NCI-H1048 (cell line): ENCODE data around the gene PSMA6.
"Not testable (repeated sequence)": the region's sequence is repeated elsewhere in the genome, so short reads cannot be mapped to it uniquely, and the experiment has no call there.

Experiments
- DNase-seq: peaks from one replicate; lab custom pipeline; 2025; lab: John Stamatoyannopoulos, UW

PSMA6 gene

GRCh38 chr14:35292051-35292769, at the start of gene PSMA6:
PSMA6 (plus strand) TSS chr14:35292382; CDS start chr14:35292477, 95 bp downstream.
- peak; percentile 99 for DNase-seq

GRCh38 chr14:35242599-35243311, 49.4 kb upstream of the PSMA6 start:
- no peak for DNase-seq

- DNase-seq, result no peak
Observed at GRCh38 chr14:35243956-35244355, 48.2 kb upstream of the PSMA6 start.

- no peak for DNase-seq
Observed at GRCh38 chr14:35244542-35244941, 47.6 kb upstream of the PSMA6 start.

- no peak for DNase-seq
Observed at GRCh38 chr14:35245051-35245450, 47.1 kb upstream of the PSMA6 start.

- no peak for DNase-seq
Observed at GRCh38 chr14:35247777-35248475, 44.3 kb upstream of the PSMA6 start.

- no peak for DNase-seq
Observed at GRCh38 chr14:35248476-35248788, 43.8 kb upstream of the PSMA6 start.

- no peak for DNase-seq
Observed at GRCh38 chr14:35250319-35250718, 41.9 kb upstream of the PSMA6 start.

GRCh38 chr14:35252451-35252868, 39.7 kb upstream of the PSMA6 start:
- no peak for DNase-seq

- not testable (repeated sequence) for DNase-seq
Observed at GRCh38 chr14:35253056-35253455, 39.1 kb upstream of the PSMA6 start.

- DNase-seq, result not testable (repeated sequence)
Observed at GRCh38 chr14:35254034-35254622, 38.1 kb upstream of the PSMA6 start.

- DNase-seq, result no peak
Observed at GRCh38 chr14:35254736-35255135, 37.4 kb upstream of the PSMA6 start.

GRCh38 chr14:35255711-35256110, 36.5 kb upstream of the PSMA6 start:
- DNase-seq, result no peak

- DNase-seq, result no peak
Observed at GRCh38 chr14:35257809-35258208, 34.4 kb upstream of the PSMA6 start.

GRCh38 chr14:35258420-35258819, 33.8 kb upstream of the PSMA6 start:
- no peak for DNase-seq

- no peak for DNase-seq
Observed at GRCh38 chr14:35261774-35262173, 30.4 kb upstream of the PSMA6 start.

GRCh38 chr14:35262436-35262835, 29.7 kb upstream of the PSMA6 start:
- DNase-seq, result no peak

- DNase-seq, result no peak
Observed at GRCh38 chr14:35268946-35269345, 23.2 kb upstream of the PSMA6 start.

GRCh38 chr14:35274805-35275204, 17.4 kb upstream of the PSMA6 start:
- no peak for DNase-seq

- DNase-seq, result no peak
Observed at GRCh38 chr14:35277179-35277578, 15.0 kb upstream of the PSMA6 start.

GRCh38 chr14:35279369-35279768, 12.8 kb upstream of the PSMA6 start:
- DNase-seq, result no peak

- DNase-seq, result no peak
Observed at GRCh38 chr14:35281341-35281740, 10.8 kb upstream of the PSMA6 start.

- DNase-seq, result no peak
Observed at GRCh38 chr14:35284506-35284905, 7.7 kb upstream of the PSMA6 start.
